Measurements from ENCODE around the gene GALNT17.

The GALNT17 gene
- 0 to 0.18 (median 0) reads per million in 9 experiments for total RNA-seq

- no peak within 1 kb of the TSS for H3K27ac Mint-ChIP-seq
- H3K4me3 Mint-ChIP-seq: no peak within 1 kb of the TSS
- peaks cover 0 to 1% of the 10 kb centered on the region in 2 donors for H3K9me3 Mint-ChIP-seq
- no peak for ATAC-seq (replicated peaks)
- H3K27me3 Mint-ChIP-seq: peaks cover 0 to 42% of the 10 kb centered on the region in 2 donors
- peaks cover 0 to 1% of the 10 kb centered on the region in 2 donors for H3K4me1 Mint-ChIP-seq (ENCODE audit: low read depth in 2 of 2)
- H3K36me3 Mint-ChIP-seq (ENCODE audit: insufficient read depth): peaks cover 10% of the 10 kb centered on the region
- DNase-seq: no peak
These were observed at the start of gene GALNT17 for GRCh38 chr7:71132127-71132376. Gene GALNT17 (plus strand): TSS chr7:71132144.

GRCh38 chr7:71095266-71095860 lies 36.6 kb upstream of the GALNT17 start:
- ATAC-seq (replicated peaks) (no peak), DNase-seq (no peak)
- no peak overlapping the region for H3K4me3 Mint-ChIP-seq
- H3K4me1 Mint-ChIP-seq (ENCODE audit: low read depth in 2 of 2): no peaks in the 10 kb centered on the region
- H3K27ac Mint-ChIP-seq: no peak overlapping the region
- no peaks in the 10 kb centered on the region for H3K36me3 Mint-ChIP-seq (ENCODE audit: insufficient read depth)
- H3K27me3 Mint-ChIP-seq: no peaks in the 10 kb centered on the region
- H3K9me3 Mint-ChIP-seq: peaks cover 7 to 14% of the 10 kb centered on the region in 2 donors

GRCh38 chr7:71096351-71096750 lies 35.6 kb upstream of the GALNT17 start:
- Mint-ChIP-seq H3K27ac (no peak overlapping the region), H3K36me3 (ENCODE audit: insufficient read depth) (no peaks in the 10 kb centered on the region), H3K9me3 (peaks cover 7 to 14% of the 10 kb centered on the region in 2 donors), H3K4me1 (ENCODE audit: low read depth in 2 of 2) (no peaks in the 10 kb centered on the region), H3K4me3 (no peak overlapping the region), H3K27me3 (no peaks in the 10 kb centered on the region)
- DNase-seq (no peak), ATAC-seq (replicated peaks) (no peak)

- Mint-ChIP-seq H3K4me1 (ENCODE audit: low read depth in 2 of 2) (no peaks in the 10 kb centered on the region), H3K36me3 (ENCODE audit: insufficient read depth) (no peaks in the 10 kb centered on the region), H3K9me3 (peaks cover 0 to 6% of the 10 kb centered on the region in 2 donors), H3K27ac (no peak overlapping the region), H3K27me3 (no peaks in the 10 kb centered on the region), H3K4me3 (no peak overlapping the region)
- no peak for ATAC-seq (replicated peaks)
- no peak for DNase-seq
These were observed 25.7 kb upstream of the GALNT17 start for GRCh38 chr7:71106226-71106625.

- H3K4me3 Mint-ChIP-seq: no peak overlapping the region
- H3K27me3 Mint-ChIP-seq: no peaks in the 10 kb centered on the region
- ATAC-seq (replicated peaks) (no peak), DNase-seq (no peak)
- H3K27ac Mint-ChIP-seq: no peak overlapping the region
- H3K36me3 Mint-ChIP-seq (ENCODE audit: insufficient read depth): no peaks in the 10 kb centered on the region
- no peaks in the 10 kb centered on the region for H3K4me1 Mint-ChIP-seq (ENCODE audit: low read depth in 2 of 2)
- H3K9me3 Mint-ChIP-seq: peaks cover 3 to 8% of the 10 kb centered on the region in 2 donors
These were observed 19.5 kb upstream of the GALNT17 start for GRCh38 chr7:71112436-71112835.

- DNase-seq: no peak
- H3K4me1 Mint-ChIP-seq (ENCODE audit: low read depth in 2 of 2): no peaks in the 10 kb centered on the region
These were observed 11.8 kb upstream of the GALNT17 start for GRCh38 chr7:71120096-71120495.

GRCh38 chr7:71129126-71129525 lies 2.8 kb upstream of the GALNT17 start:
- Mint-ChIP-seq H3K4me1 (ENCODE audit: low read depth in 2 of 2) (peaks cover 0 to 1% of the 10 kb centered on the region in 2 donors), H3K27ac (no peak overlapping the region), H3K4me3 (no peak overlapping the region), H3K9me3 (no peaks in the 10 kb centered on the region), H3K27me3 (peaks cover 0 to 41% of the 10 kb centered on the region in 2 donors), H3K36me3 (ENCODE audit: insufficient read depth) (peaks cover 10% of the 10 kb centered on the region)
- ATAC-seq (replicated peaks): no peak
- no peak for DNase-seq

More at GRCh38 chr7:71120096-71120495, 11.8 kb upstream of the GALNT17 start:
- Mint-ChIP-seq H3K4me3 (no peak overlapping the region), H3K27ac (no peak overlapping the region), H3K36me3 (ENCODE audit: insufficient read depth) (no peaks in the 10 kb centered on the region), H3K9me3 (peaks cover 4 to 13% of the 10 kb centered on the region in 2 donors), H3K27me3 (no peaks in the 10 kb centered on the region)
- ATAC-seq (replicated peaks): no peak

- Mint-ChIP-seq H3K4me1 (ENCODE audit: low read depth in 2 of 2) (peaks cover 0 to 1% of the 10 kb centered on the region in 2 donors), H3K9me3 (no peaks in the 10 kb centered on the region), H3K27me3 (peaks cover 0 to 42% of the 10 kb centered on the region in 2 donors), H3K4me3 (no peak overlapping the region), H3K36me3 (ENCODE audit: insufficient read depth) (peaks cover 10% of the 10 kb centered on the region), H3K27ac (no peak overlapping the region)
- ATAC-seq (replicated peaks): no peak
- no peak for DNase-seq
These were observed 1.8 kb upstream of the GALNT17 start for GRCh38 chr7:71130031-71130679.

- Mint-ChIP-seq H3K27me3 (peaks cover 0 to 42% of the 10 kb centered on the region in 2 donors), H3K4me3 (no peak overlapping the region), H3K4me1 (ENCODE audit: low read depth in 2 of 2) (peaks cover 0 to 1% of the 10 kb centered on the region in 2 donors), H3K36me3 (ENCODE audit: insufficient read depth) (peaks cover 10% of the 10 kb centered on the region), H3K27ac (no peak overlapping the region), H3K9me3 (peaks cover 0 to 1% of the 10 kb centered on the region in 2 donors)
- ATAC-seq (replicated peaks): no peak
- DNase-seq: no peak
These were observed 453 bp upstream of the GALNT17 start for GRCh38 chr7:71131256-71132126.

GRCh38 chr7:71132377-71133231 lies 660 bp downstream of the GALNT17 start:
- Mint-ChIP-seq H3K4me1 (ENCODE audit: low read depth in 2 of 2) (peaks cover 0 to 1% of the 10 kb centered on the region in 2 donors), H3K9me3 (peaks cover 0 to 1% of the 10 kb centered on the region in 2 donors), H3K36me3 (ENCODE audit: insufficient read depth) (peaks cover 10% of the 10 kb centered on the region), H3K27me3 (peaks cover 0 to 42% of the 10 kb centered on the region in 2 donors), H3K27ac (no peak overlapping the region), H3K4me3 (no peak overlapping the region)
- DNase-seq: no peak
- no peak for ATAC-seq (replicated peaks)

GRCh38 chr7:71133232-71133622 lies 1.3 kb downstream of the GALNT17 start:
- H3K27ac Mint-ChIP-seq: no peak overlapping the region
- DNase-seq: no peak
- no peak overlapping the region for H3K4me3 Mint-ChIP-seq

GRCh38 chr7:71133856-71134255 lies 1.9 kb downstream of the GALNT17 start:
- Mint-ChIP-seq H3K36me3 (ENCODE audit: insufficient read depth) (peaks cover 7% of the 10 kb centered on the region), H3K9me3 (peaks cover 0 to 1% of the 10 kb centered on the region in 2 donors), H3K4me1 (ENCODE audit: low read depth in 2 of 2) (peaks cover 0 to 1% of the 10 kb centered on the region in 2 donors), H3K27ac (no peak overlapping the region), H3K27me3 (peaks cover 0 to 42% of the 10 kb centered on the region in 2 donors), H3K4me3 (no peak overlapping the region)
- DNase-seq: no peak
- ATAC-seq (replicated peaks): no peak

More at GRCh38 chr7:71133232-71133622, 1.3 kb downstream of the GALNT17 start:
- Mint-ChIP-seq H3K27me3 (peaks cover 0 to 42% of the 10 kb centered on the region in 2 donors), H3K4me1 (ENCODE audit: low read depth in 2 of 2) (peaks cover 0 to 1% of the 10 kb centered on the region in 2 donors), H3K9me3 (peaks cover 0 to 1% of the 10 kb centered on the region in 2 donors), H3K36me3 (ENCODE audit: insufficient read depth) (peaks cover 10% of the 10 kb centered on the region)
- ATAC-seq (replicated peaks): no peak

GRCh38 chr7:71135116-71135515 lies 3.2 kb downstream of the GALNT17 start:
- no peak for DNase-seq
- Mint-ChIP-seq H3K9me3 (peaks cover 0 to 1% of the 10 kb centered on the region in 2 donors), H3K4me1 (ENCODE audit: low read depth in 2 of 2) (peaks cover 0 to 1% of the 10 kb centered on the region in 2 donors), H3K36me3 (ENCODE audit: insufficient read depth) (peaks cover 7% of the 10 kb centered on the region), H3K27ac (no peak overlapping the region), H3K27me3 (peaks cover 0 to 32% of the 10 kb centered on the region in 2 donors), H3K4me3 (no peak overlapping the region)
- ATAC-seq (replicated peaks): no peak

Measured in effector memory CD8-positive, alpha-beta T cell (primary cell).